Measurements from ENCODE around the gene PHF20.
"Not testable (repeated sequence)": the region's sequence is repeated elsewhere in the genome, so short reads cannot be mapped to it uniquely, and the experiment has no call there.

PHF20 gene

DNA sequence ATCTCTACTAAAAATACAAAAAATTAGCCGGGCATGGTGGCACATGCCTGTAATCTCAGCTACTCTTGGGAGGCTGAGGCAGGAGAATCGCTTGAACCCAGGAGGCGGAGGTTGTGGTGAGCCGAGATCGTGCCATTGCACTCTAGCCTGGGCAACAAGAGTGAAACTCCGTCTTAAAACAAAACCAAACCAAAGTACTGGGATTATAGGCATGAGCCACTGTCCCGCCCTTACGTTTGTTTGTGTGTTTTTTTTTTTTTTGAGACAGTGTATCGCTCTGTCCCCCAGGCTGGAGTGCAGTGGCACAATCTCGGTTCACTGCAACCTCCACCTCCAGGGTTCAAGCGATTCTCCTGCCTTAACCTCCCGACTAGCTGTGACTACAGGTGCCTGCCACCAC lies 12.0 kb downstream of the PHF20 start:
- DNase-seq = not testable (repeated sequence)

GRCh38 chr20:35785541-35785940 lies 13.7 kb downstream of the PHF20 start:
- DNase-seq = not testable (repeated sequence)

GRCh38 chr20:35788796-35789195 lies 17.0 kb downstream of the PHF20 start:
- DNase-seq = no peak

GRCh38 chr20:35791097-35791496 lies 19.3 kb downstream of the PHF20 start:
- DNase-seq = no peak

- no peak for DNase-seq
Measured at GRCh38 chr20:35791821-35792220, 20.0 kb downstream of the PHF20 start.

DNA sequence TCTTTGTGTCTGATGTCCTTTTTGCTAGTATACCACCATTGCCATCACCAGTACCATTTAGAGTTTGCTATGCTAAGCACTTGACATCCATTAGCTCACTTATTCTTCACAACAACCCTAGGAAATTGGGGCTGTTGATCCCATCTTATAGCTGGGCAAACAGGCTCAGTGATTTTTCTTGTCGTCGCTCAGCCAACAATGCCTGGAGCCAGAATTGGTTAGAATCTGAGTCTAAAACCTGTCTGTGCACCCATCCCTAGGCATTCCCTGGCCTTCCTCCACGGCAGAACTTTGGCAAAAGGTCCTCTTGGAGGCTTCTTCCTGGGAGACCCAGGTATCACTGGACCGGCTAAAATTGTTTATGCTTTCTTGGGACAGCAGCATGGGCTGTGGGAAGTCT lies 20.9 kb downstream of the PHF20 start:
- DNase-seq = no peak

- DNase-seq = no peak
Measured at GRCh38 chr20:35796571-35796970, 24.8 kb downstream of the PHF20 start.

GRCh38 chr20:35801865-35802264 lies 30.1 kb downstream of the PHF20 start:
- no peak for DNase-seq

DNA sequence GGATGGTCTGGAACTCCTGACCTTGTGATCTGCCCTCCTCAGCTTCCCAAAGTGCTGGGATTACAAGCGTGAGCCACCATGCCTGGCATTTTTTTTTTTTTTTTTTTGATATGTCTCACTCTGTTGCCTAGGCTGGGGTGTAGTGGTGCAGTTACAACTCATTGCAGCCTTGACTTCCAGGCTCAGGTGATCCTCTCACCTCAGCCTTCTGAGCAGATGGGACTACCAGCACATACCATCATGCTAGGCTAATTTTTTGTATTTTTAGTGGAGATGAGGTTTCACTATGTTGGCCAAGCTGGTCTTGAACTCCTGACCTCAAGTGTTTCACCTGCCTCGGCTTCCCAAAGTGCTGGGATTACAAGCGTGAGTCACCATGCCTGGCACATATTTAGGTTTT lies 34.3 kb downstream of the PHF20 start:
- DNase-seq = no peak

GRCh38 chr20:35807877-35808276 lies 36.1 kb downstream of the PHF20 start:
- DNase-seq = no peak

GRCh38 chr20:35820715-35821114 lies 48.9 kb downstream of the PHF20 start:
- DNase-seq = no peak

DNA sequence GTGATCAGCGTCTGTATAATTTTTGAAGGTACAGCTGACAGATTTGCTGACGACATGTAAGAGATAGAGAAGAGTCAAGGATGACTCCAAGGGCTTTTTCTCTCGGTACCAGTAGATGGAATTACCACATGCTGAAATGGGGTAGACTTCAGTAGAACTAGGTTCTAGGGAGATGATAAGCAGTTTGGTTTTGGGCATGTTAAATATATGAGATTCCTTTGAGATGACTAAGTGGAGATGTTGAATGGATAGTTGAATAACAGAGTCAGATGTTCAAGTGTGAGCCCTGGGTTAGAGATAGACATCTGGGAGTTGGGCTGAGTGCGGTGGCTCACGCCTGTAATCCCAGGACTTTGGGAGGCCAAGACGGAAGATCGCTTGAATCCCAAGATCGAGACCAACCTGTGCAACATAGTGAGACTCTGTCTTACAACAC lies 50.0 kb downstream of the PHF20 start:
- peak; percentile 5 for DNase-seq

DNA sequence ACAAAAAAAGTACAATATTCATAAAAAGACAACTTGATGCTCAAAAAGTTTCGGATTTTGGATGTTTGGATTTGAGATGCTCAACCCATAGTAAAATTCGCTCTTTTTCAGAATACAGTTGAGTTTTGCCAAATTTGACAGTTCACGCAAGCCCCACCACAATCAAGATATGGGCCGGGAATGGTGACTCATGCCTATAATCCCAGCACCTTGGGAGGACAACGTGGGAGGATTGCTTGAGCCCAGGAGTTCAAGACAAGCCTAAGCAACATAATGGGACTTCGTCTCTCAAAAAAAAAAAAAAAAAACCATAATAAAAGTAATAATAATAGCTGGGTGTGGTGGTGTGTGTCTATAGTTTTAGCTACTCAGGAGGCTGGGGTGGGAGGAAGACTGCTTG lies 51.3 kb downstream of the PHF20 start:
- no peak for DNase-seq

DNA sequence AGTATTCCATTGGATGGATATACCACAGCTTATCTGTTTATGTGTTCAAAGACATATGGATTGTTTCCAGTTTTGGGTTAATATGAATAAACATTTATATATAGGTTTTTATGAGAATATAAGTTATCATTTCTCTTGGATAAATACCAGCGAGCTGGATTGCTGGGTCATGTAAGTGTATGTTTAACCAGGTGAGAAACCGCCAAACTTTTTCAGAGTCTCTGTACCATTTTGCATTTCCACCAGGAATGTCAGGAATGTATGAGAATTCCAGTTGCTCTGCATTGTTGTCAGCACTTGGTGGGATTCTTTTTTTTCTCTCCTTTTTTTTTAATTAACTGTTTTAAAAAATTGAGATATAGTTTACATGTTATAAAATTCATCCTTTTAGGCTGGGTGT lies 52.1 kb downstream of the PHF20 start:
- DNase-seq = no peak

GRCh38 chr20:35826397-35826998 lies 54.7 kb downstream of the PHF20 start:
- DNase-seq = no peak

DNA sequence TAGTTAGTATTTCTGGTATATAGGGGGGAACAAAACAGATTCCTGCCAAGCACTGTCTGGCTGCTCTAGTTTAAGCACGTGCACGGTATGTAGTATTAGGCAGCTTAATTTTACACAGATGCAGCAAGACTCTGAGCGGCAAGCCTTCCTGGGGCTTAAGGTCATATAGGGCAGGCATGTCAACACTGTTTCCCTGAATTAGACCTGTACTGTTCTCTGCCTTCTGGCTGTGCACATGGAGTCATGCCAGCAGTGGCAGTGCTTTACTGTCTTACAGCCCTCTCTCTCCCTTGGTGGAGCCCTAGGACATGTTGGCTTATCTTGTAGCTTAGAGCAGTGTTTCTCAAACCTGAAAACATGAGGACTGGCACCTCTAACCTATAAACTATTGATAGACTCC lies 56.6 kb downstream of the PHF20 start:
- DNase-seq = no peak

DNA sequence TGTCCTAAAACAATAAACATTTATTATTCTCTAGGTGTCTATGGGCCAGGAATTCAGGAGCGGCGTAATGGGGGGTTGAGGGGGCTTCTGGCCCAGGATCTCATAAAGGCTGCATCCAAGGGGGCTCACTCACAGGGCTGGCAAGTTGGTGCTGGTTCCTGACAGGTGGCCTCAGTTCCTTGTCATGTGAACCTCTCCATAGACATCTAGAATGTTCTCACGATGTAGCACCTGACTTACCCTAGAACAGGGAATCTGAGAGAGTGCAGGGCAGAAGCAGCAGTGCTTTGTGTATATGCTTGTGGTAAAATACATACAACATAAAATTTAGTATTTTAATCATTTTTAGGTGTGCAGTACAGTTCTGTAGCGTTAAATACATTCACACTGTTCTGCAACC lies 57.1 kb downstream of the PHF20 start:
- DNase-seq = no peak

DNA sequence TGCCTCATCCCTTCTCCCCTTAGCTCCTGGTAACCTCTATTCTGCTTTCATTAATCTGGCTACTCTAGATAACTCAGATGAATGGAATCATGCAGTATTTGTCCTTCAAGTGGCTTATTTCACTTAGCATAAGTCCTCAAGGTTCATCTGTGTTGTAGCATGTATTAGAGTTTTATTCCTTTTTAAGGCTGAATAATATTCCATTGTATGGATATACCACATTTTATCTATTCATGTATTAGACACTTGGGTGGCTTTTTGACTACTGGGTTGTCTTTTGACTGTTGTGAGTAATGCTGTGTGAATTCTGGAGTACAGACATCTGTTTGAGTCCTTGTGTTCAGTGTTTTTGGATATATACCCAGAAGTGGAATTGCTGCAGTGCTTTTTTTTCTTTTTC lies 58.4 kb downstream of the PHF20 start:
- no peak for DNase-seq

- DNase-seq = no peak
Measured at GRCh38 chr20:35831029-35831428, 59.2 kb downstream of the PHF20 start.

DNA sequence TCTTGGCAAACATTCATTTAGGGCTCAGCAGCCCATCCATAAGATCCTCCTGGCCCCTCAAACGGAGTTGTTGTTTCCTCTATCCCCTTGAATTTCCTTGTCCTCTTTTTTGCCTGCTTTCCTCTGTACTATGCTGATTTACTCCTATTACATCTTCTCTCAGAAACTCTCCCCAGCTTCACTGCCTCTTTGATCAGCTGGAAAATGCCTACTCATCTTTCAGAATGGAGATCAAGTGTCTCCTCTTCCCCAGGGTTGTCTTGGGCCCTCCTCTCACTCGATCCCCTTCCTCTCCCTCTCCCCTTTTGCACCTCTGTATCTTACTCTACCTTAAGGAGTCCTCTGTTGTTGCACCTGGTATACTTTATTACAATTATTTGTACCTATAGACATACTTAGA lies 60.2 kb downstream of the PHF20 start:
- DNase-seq = no peak

GRCh38 chr20:35833241-35833640 lies 61.4 kb downstream of the PHF20 start:
- no peak for DNase-seq

DNA sequence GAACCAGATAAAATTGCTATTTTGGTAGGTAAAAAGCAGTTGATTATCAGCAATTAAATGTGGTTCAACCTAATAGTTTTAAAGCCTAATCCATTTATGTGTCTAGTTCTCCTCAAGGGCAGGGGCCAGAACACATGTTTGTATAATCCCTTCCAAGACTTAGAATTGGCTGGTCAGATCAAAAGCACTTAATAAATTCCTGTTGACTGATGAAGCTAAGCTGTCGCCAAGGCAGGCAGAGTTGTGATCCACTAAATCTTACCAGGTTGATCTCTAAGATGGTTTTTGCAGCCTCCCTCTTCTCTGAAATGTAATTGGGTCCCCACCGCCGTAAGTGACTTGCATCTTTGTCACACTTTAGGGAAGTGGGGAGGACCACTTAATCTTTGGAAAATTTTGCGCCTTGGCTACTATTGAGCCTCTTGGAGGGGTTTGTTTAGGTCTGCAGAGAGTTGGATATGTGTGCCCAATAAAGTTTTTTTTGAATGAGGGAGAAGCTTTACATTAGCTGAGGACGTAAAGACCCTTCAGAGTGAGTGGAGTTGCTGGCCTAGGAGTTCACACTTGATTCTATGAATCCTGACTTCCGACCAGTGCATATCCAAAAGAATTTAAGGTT lies 65.9 kb downstream of the PHF20 start:
- DNase-seq = no peak

DNA sequence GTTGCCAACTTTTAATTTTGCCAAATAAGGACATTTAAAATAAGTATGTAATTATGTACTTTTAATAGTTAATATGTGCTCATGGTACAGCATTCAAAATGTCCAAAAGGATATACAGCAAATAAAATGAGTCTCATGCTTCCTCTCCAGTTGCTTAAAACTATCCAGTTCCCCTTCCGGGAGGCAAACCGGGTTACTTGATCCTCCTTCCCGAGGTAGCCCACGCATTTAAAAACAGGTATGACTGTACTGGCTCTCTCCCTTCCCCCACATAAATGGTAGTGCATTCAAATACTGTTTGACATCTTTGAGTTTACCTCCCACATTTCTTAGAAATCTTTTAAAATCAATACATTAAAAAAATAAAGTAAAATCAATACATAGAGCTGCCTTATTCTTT lies 66.4 kb downstream of the PHF20 start:
- DNase-seq = no peak

- no peak for DNase-seq
Measured at GRCh38 chr20:35839904-35840303, 68.1 kb downstream of the PHF20 start.

DNA sequence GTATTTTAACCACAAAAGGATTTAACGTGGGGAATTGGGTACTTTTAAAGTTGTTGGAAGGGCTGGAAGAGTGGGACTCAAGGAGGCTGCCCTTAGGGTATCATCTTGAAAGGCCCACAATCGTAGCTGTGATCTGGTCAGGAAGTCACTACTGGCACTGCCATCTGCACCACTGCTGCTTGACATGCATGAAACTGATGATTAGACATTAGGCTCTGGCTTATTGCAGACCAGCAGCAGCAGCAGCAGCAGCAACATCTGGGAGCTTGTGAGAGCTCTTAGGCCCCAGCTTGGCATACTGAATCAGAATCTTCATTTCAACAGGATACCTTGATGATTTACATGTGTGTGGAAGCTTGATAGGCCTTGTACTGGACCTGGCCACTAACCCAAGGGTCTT lies 68.6 kb downstream of the PHF20 start:
- DNase-seq = no peak

Data from T1000 (cell line).